ENCODE results near the gene FLAD1.

DNA sequence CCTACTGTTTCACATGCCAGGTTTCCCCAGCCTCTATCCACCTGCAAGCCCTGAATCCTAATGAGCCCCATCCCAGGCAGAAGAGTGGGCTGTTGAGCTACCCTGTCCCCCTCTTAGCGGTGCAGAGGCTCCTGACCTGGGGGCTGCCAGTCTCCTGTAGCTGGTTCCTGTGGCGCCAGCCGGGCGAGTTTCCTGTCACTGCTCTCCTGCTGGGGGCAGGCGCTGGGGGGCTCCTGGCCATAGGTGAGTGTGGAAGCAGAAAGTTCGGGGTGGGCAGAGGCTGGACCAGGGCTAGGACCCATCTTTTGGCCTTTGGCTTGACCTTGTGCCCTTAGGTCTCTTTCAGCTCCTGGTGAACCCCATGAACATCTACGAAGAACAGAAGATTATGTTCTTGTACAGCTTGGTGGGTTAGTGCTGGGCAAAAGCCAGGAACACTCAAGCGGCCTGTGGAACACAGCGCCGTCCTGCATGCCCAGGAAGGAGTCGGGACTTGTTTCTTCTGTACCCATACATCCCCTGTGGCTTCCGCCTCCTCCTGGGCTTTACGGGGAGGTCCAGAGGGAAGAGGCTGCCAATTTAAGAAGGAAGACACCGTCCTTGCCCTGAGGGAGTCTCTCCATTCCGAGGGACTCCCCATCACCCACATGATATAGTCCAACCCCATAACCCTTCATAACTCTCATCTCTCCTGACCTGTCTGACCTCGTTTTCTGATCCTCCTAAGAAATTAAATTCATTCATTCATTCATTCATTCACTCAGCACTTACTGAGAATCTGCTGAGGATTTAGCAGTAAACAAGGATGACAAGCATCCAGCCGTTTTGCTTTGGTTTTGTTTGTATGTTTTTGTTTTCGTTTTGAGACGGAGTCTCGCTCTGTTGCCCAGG is 51.4 kb downstream of the FLAD1 start:
- TF ChIP-seq, protein P1, sequence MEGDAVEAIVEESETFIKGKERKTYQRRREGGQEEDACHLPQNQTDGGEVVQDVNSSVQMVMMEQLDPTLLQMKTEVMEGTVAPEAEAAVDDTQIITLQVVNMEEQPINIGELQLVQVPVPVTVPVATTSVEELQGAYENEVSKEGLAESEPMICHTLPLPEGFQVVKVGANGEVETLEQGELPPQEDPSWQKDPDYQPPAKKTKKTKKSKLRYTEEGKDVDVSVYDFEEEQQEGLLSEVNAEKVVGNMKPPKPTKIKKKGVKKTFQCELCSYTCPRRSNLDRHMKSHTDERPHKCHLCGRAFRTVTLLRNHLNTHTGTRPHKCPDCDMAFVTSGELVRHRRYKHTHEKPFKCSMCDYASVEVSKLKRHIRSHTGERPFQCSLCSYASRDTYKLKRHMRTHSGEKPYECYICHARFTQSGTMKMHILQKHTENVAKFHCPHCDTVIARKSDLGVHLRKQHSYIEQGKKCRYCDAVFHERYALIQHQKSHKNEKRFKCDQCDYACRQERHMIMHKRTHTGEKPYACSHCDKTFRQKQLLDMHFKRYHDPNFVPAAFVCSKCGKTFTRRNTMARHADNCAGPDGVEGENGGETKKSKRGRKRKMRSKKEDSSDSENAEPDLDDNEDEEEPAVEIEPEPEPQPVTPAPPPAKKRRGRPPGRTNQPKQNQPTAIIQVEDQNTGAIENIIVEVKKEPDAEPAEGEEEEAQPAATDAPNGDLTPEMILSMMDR (IDR thresholded peaks at IDR 0.05; ENCODE audit: extremely low read depth in 1 of 2, insufficient read depth in 1 of 2, low read depth in 1 of 2, low read length in 2 of 2), result no peak
- TF ChIP-seq POLR2A (IDR thresholded peaks at IDR 0.05; ENCODE audit: low read depth, low read length), result no peak
- no peak for TF ChIP-seq POLR2AphosphoS5 (IDR thresholded peaks at IDR 0.05; ENCODE audit: insufficient read depth, low read depth, low read length)
- TF ChIP-seq EZH2 (IDR thresholded peaks at IDR 0.05; ENCODE audit: borderline replicate concordance, low read depth, low read length, severe bottlenecking), result no peak
- TF ChIP-seq JUN (IDR thresholded peaks at IDR 0.05; ENCODE audit: borderline replicate concordance, insufficient read depth, insufficient read length, low read depth), result no peak
- TF ChIP-seq MYC (IDR thresholded peaks at IDR 0.05; ENCODE audit: low read depth, low read length), result no peak
- TF ChIP-seq, protein P2, sequence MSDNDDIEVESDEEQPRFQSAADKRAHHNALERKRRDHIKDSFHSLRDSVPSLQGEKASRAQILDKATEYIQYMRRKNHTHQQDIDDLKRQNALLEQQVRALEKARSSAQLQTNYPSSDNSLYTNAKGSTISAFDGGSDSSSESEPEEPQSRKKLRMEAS (IDR thresholded peaks at IDR 0.05; ENCODE audit: insufficient read depth, insufficient read length), result no peak
- no peak for TF ChIP-seq GATA2 (IDR thresholded peaks at IDR 0.05; ENCODE audit: insufficient read depth, insufficient read length, low read depth, low read length)
